Astrocyte (in vitro differentiated cells and primary cell): ENCODE results near the gene SLC25A21. TPM values are rescaled to one million over a fixed set of nuclear protein-coding genes. Genes with fewer than 3 reads are reported as not detected.

Experiments used
- DNase-seq: peaks from one replicate; pipeline ENCODE4 v3.0.0-alpha.2; 2010; ENCODE audit warnings: low read depth
- FAIRE-seq: peaks from 2 replicates; lab custom pipeline; 2011; peaks lifted over from hg19 to GRCh38; lab: Jason Lieb, UNC
- H2AFZ ChIP-seq: 2 replicates; pipeline ENCODE4 v1.6.0; 2012; ENCODE audit warnings: low read depth, low read length, inconsistent platforms
- H3K27ac ChIP-seq: 2 replicates; pipeline ENCODE4 v1.5.1; 2011; ENCODE audit warnings: low read depth, low read length, inconsistent platforms
- H3K27me3 ChIP-seq: 2 replicates; pipeline ENCODE4 v1.6.0; 2011; ENCODE audit warnings: low read length, inconsistent platforms; ENCODE audit not compliant: insufficient read depth
- H3K36me3 ChIP-seq: 2 replicates; pipeline ENCODE4 v1.5.1; 2011; ENCODE audit warnings: low read length, inconsistent platforms; ENCODE audit not compliant: insufficient read depth
- H3K4me1 ChIP-seq: 2 replicates; pipeline ENCODE4 v1.5.1; 2011; ENCODE audit warnings: low read length, inconsistent platforms; ENCODE audit not compliant: insufficient read depth
- H3K4me2 ChIP-seq: 2 replicates; pipeline ENCODE4 v1.6.0; 2012; ENCODE audit warnings: low read length, inconsistent platforms
- H3K4me3 ChIP-seq: 2 replicates; pipeline ENCODE4 v1.5.1; 2011; ENCODE audit warnings: low read depth, mild to moderate bottlenecking, low read length, inconsistent platforms; ENCODE audit not compliant: insufficient read depth
- H3K79me2 ChIP-seq: 2 replicates; pipeline ENCODE4 v1.6.0; 2012; ENCODE audit warnings: mild to moderate bottlenecking, low read length, inconsistent platforms; ENCODE audit not compliant: insufficient read depth
- H3K9ac ChIP-seq: 2 replicates; pipeline ENCODE4 v1.6.0; 2012; ENCODE audit warnings: mild to moderate bottlenecking, low read length, inconsistent platforms
- H3K9me3 ChIP-seq: 2 replicates; pipeline ENCODE4 v1.5.1; 2012; ENCODE audit warnings: low read depth, mild to moderate bottlenecking, low read length, inconsistent platforms; ENCODE audit not compliant: insufficient read depth
- H4K20me1 ChIP-seq: 2 replicates; pipeline ENCODE4 v1.6.0; 2012; ENCODE audit warnings: low read length, inconsistent platforms; ENCODE audit not compliant: insufficient read depth
- H3K27ac Mint-ChIP-seq: one replicate; pipeline ENCODE4 v1.8.0; 2021; ENCODE audit warnings: mild to moderate bottlenecking, mixed read lengths; ENCODE audit not compliant: unreplicated experiment
- H3K27me3 Mint-ChIP-seq: one replicate; pipeline ENCODE4 v1.8.0; 2021; ENCODE audit warnings: low read depth, mixed read lengths; ENCODE audit not compliant: unreplicated experiment
- H3K36me3 Mint-ChIP-seq: one replicate; pipeline ENCODE4 v1.8.0; 2021; ENCODE audit warnings: low read depth, mixed read lengths; ENCODE audit not compliant: unreplicated experiment
- H3K4me1 Mint-ChIP-seq: one replicate; pipeline ENCODE4 v1.8.0; 2021; ENCODE audit warnings: low read depth, mixed read lengths; ENCODE audit not compliant: unreplicated experiment
- H3K4me3 Mint-ChIP-seq: one replicate; pipeline ENCODE4 v1.8.0; 2021; ENCODE audit warnings: mild to moderate bottlenecking, moderate library complexity, mixed read lengths; ENCODE audit not compliant: unreplicated experiment
- H3K9me3 Mint-ChIP-seq: one replicate; pipeline ENCODE4 v1.8.0; 2021; ENCODE audit warnings: mild to moderate bottlenecking, mixed read lengths; ENCODE audit not compliant: unreplicated experiment
- CTCF ChIP-seq: IDR thresholded peaks from 2 replicates; pipeline ENCODE4 v1.5.1; 2011; ENCODE audit warnings: low read depth, mild to moderate bottlenecking, inconsistent platforms, low read length, moderate library complexity; ENCODE audit not compliant: insufficient read depth
- EZH2 ChIP-seq: IDR thresholded peaks from 2 replicates; pipeline ENCODE4 v1.6.1; 2012; ENCODE audit warnings: mild to moderate bottlenecking, low read length, inconsistent platforms; ENCODE audit not compliant: insufficient read depth
- total RNA-seq: library from RNA; stranded (reverse); gene quantifications from 2 replicates; pipeline ENCODE4 v1.2.1, GENCODE V29; 2021

Gene SLC25A21
- total RNA-seq, 1 donor from 2014 or later, result 1.5 TPM

GRCh38 chr14:36916668-36917067 is 255.7 kb downstream of the SLC25A21 start:
- no peak for DNase-seq
- no peaks in the 10 kb centered on the region for H3K36me3 ChIP-seq

DNA sequence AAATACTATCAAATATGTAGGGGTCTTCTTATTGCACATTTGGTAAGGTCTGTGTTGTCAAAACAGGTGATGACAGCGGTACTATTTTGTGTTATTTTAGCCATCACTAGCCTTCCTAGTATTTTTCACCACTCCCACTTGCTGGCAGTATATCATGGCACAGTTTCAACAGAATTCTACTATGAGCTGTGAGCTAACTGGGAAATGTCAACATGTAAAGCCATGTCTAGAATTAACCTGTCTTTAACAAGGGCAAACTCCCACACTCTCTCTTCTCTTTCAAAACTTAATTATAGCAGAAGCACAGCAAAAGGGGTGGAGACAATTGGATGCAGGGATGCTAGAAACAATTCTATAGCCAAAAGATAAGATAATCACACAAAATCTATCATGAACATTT is 257.3 kb downstream of the SLC25A21 start:
- H3K4me1 Mint-ChIP-seq, result peaks cover 2% of the 10 kb centered on the region

More at GRCh38 chr14:36916668-36917067, 255.7 kb downstream of the SLC25A21 start:
- TF ChIP-seq EZH2 (no peak), CTCF (no peak)
- Mint-ChIP-seq H3K4me1 (peaks cover 2% of the 10 kb centered on the region), H3K27me3 (peaks cover 5% of the 10 kb centered on the region), H3K36me3 (no peaks in the 10 kb centered on the region), H3K4me3 (no peak overlapping the region), H3K27ac (no peak overlapping the region), H3K9me3 (no peaks in the 10 kb centered on the region)
- Histone ChIP-seq H3K27me3 (peaks cover 2% of the 10 kb centered on the region), H3K79me2 (no peaks in the 10 kb centered on the region), H3K4me3 (no peak overlapping the region), H3K4me2 (no peak overlapping the region), H3K27ac (no peak overlapping the region), H4K20me1 (no peaks in the 10 kb centered on the region), H3K9ac (no peak overlapping the region), H3K9me3 (no peaks in the 10 kb centered on the region), H2AFZ (no peak overlapping the region), H3K4me1 (no peaks in the 10 kb centered on the region)
- no peak for FAIRE-seq

More for the DNA sequence above, 257.3 kb downstream of the SLC25A21 start:
- H3K27me3 ChIP-seq, result peaks cover 2% of the 10 kb centered on the region
- DNase-seq (no peak), FAIRE-seq (no peak)
- no peaks in the 10 kb centered on the region for H3K9me3 ChIP-seq
- Mint-ChIP-seq H3K27ac (no peak overlapping the region), H3K27me3 (peaks cover 5% of the 10 kb centered on the region), H3K4me3 (no peak overlapping the region), H3K9me3 (no peaks in the 10 kb centered on the region), H3K36me3 (no peaks in the 10 kb centered on the region)
- no peaks in the 10 kb centered on the region for H3K36me3 ChIP-seq
- no peaks in the 10 kb centered on the region for H3K4me1 ChIP-seq
- no peak overlapping the region for H3K4me3 ChIP-seq
- TF ChIP-seq EZH2 (no peak), CTCF (no peak)
- no peaks in the 10 kb centered on the region for H3K79me2 ChIP-seq
- H4K20me1 ChIP-seq, result no peaks in the 10 kb centered on the region
- no peak overlapping the region for H2AFZ ChIP-seq
- H3K27ac ChIP-seq, result no peak overlapping the region
- no peak overlapping the region for H3K9ac ChIP-seq
- H3K4me2 ChIP-seq, result no peak overlapping the region
